Left ventricle myocardium inferior (tissue), 1 donor: Measurements from ENCODE around the gene ANO2. TPM values are rescaled to one million over a fixed set of nuclear protein-coding genes. Genes with fewer than 3 reads are reported as not detected.
"Not testable (repeated sequence)": the region's sequence is repeated elsewhere in the genome, so short reads cannot be mapped to it uniquely, and the experiment has no call there.

Experiments used
- DNase-seq: peaks from one replicate; pipeline ENCODE4 v3.0.0-alpha.2; 2020
- H3K27ac ChIP-seq: fragments of 200-600 bp; replicated peaks from 2 replicates; pipeline ENCODE4 v1.8.0; 2021
- H3K27me3 ChIP-seq: fragments of 200-600 bp; 2 replicates; pipeline ENCODE4 v1.8.0; 2021; ENCODE audit warnings: low read depth
- H3K36me3 ChIP-seq: fragments of 200-600 bp; 2 replicates; pipeline ENCODE4 v1.8.0; 2021
- H3K4me1 ChIP-seq: fragments of 200-600 bp; 2 replicates; pipeline ENCODE4 v1.8.0; 2021
- H3K4me3 ChIP-seq: fragments of 200-600 bp; 2 replicates; pipeline ENCODE4 v1.8.0; 2021; ENCODE audit warnings: mild to moderate bottlenecking, moderate library complexity
- H3K9me3 ChIP-seq: fragments of 200-600 bp; replicated peaks from 2 replicates; pipeline ENCODE4 v1.8.0; 2021
- intact Hi-C: fragments of 100-400 bp; cut with micrococcal nuclease; formaldehyde crosslinking; loops from one replicate; pipeline ENCODE4 v1.11.0; 2022
- total RNA-seq: library from RNA; stranded (reverse); fragmentation: NEBNext Ultra II Directional; extraction: Animal tissue kit (Norgen Biotek cat#: 25700); gene quantifications from one replicate; pipeline ENCODE4 v1.2.1, GENCODE V29; 2021
- TF ChIP-seq, protein P1 (sequence below): fragments of 200-600 bp; IDR thresholded peaks from 2 replicates; pipeline ENCODE4 v1.8.0; 2021; ENCODE audit warnings: antibody characterized with exemption, mild to moderate bottlenecking, borderline replicate concordance
- donor health status: DM: no; HTN: yes; CAD: no; lungs with severe emphysema.

Gene ANO2
- total RNA-seq, 1 donor from 2014 or later: 13.0 TPM

GRCh38 chr12:5827591-5827990 is 117.5 kb downstream of the ANO2 start:
- no peak for DNase-seq
- Histone ChIP-seq H3K4me3 (no peak overlapping the region), H3K9me3 (peaks cover 14% of the 10 kb centered on the region), H3K27ac (no peak overlapping the region), H3K4me1 (no peaks in the 10 kb centered on the region), H3K27me3 (peaks cover 36% of the 10 kb centered on the region), H3K36me3 (peaks cover 29% of the 10 kb centered on the region)
- TF ChIP-seq, protein P1, sequence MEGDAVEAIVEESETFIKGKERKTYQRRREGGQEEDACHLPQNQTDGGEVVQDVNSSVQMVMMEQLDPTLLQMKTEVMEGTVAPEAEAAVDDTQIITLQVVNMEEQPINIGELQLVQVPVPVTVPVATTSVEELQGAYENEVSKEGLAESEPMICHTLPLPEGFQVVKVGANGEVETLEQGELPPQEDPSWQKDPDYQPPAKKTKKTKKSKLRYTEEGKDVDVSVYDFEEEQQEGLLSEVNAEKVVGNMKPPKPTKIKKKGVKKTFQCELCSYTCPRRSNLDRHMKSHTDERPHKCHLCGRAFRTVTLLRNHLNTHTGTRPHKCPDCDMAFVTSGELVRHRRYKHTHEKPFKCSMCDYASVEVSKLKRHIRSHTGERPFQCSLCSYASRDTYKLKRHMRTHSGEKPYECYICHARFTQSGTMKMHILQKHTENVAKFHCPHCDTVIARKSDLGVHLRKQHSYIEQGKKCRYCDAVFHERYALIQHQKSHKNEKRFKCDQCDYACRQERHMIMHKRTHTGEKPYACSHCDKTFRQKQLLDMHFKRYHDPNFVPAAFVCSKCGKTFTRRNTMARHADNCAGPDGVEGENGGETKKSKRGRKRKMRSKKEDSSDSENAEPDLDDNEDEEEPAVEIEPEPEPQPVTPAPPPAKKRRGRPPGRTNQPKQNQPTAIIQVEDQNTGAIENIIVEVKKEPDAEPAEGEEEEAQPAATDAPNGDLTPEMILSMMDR: no peak
- intact Hi-C loops: no loop called here

DNA sequence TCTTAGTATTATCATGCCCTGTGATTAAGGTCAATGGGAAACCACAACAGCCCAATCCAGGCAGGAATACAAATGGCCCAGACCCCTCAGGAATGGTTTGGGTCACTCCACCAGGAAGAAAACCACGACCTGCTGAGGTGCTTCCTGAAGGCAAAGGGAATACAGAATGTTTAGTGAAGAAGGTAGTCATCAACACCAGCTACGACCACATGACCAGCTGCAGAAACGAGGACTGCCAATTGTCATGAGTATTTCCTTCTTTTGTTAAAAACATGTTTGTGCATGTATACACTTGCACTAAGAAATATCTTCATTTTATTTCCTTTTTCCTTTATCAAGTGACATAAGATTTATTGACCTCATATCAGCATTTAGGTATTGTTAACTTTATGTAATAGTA is 119.3 kb downstream of the ANO2 start:
- peaks cover 31% of the 10 kb centered on the region for H3K36me3 ChIP-seq

GRCh38 chr12:5818877-5819276 is 126.2 kb downstream of the ANO2 start:
- peaks cover 34% of the 10 kb centered on the region for H3K9me3 ChIP-seq
- peaks cover 13% of the 10 kb centered on the region for H3K36me3 ChIP-seq
- H3K27me3 ChIP-seq: peaks cover 10% of the 10 kb centered on the region
- DNase-seq, H3K4me1 ChIP-seq, intact Hi-C loops, H3K27ac ChIP-seq, H3K4me3 ChIP-seq: not testable (repeated sequence)

More for the DNA sequence above, 119.3 kb downstream of the ANO2 start:
- intact Hi-C loops, DNase-seq, H3K4me3 ChIP-seq, H3K27ac ChIP-seq, H3K4me1 ChIP-seq: not testable (repeated sequence)
- Histone ChIP-seq H3K9me3 (peaks cover 20% of the 10 kb centered on the region), H3K27me3 (peaks cover 36% of the 10 kb centered on the region)

DNA sequence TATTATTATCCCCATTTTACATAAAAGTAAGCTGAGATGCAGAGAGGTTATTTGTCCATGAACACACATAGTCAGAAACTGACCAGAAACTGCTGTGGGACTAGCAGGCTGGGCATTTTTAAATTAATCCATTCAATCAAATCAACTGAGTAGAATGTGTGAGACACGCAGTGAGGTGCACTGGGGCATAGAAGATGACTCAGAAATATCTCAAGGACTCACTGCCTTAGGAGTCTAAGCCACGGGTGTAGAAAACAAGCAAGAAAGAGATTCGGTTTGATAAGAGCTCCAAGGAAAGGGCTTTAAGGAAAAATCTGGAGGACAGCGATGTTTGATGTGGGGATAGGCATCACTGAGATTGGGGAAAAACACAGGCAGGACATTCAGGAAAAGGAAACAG is 127.8 kb downstream of the ANO2 start:
- Histone ChIP-seq H3K36me3 (peaks cover 13% of the 10 kb centered on the region), H3K4me3 (no peak overlapping the region), H3K4me1 (no peaks in the 10 kb centered on the region), H3K27me3 (peaks cover 10% of the 10 kb centered on the region), H3K27ac (no peak overlapping the region), H3K9me3 (peaks cover 23% of the 10 kb centered on the region)
- TF ChIP-seq, protein P1: no peak
- DNase-seq: no peak
- intact Hi-C loops: no loop called here

- no peaks in the 10 kb centered on the region for H3K9me3 ChIP-seq
- H3K36me3 ChIP-seq: peaks cover 4% of the 10 kb centered on the region
- peaks cover 48% of the 10 kb centered on the region for H3K27me3 ChIP-seq
- no peak overlapping the region for H3K4me3 ChIP-seq
- no peaks in the 10 kb centered on the region for H3K4me1 ChIP-seq
- DNase-seq: no peak
- TF ChIP-seq, protein P1: no peak
- no peak overlapping the region for H3K27ac ChIP-seq
- intact Hi-C loops: no loop called here
Observed at GRCh38 chr12:5809586-5809985, 135.5 kb downstream of the ANO2 start.

DNA sequence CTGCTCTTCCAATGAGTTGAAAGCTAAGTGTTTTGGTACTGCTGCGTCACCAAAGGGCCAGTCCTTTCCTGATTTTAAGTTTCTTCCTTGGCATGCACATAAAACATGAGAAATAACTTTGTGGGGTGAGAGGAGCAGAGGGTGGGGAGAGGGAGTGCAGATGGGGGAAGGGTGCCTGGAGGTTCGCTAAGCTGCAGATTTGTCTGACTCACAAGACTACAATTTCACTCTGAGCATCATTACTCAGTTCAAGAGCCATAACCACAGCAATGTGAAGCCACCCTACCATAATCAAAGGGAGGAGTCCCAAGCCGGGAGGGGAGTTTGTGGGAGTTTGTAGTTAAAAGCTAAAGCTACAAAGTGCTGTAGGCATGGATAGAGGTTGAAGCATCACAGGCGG is 136.1 kb downstream of the ANO2 start:
- Histone ChIP-seq H3K27me3 (peaks cover 48% of the 10 kb centered on the region), H3K36me3 (peaks cover 7% of the 10 kb centered on the region)

More for the DNA sequence above, 136.1 kb downstream of the ANO2 start:
- Histone ChIP-seq H3K4me3 (no peak overlapping the region), H3K27ac (no peak overlapping the region), H3K4me1 (no peaks in the 10 kb centered on the region), H3K9me3 (no peaks in the 10 kb centered on the region)
- DNase-seq: no peak
- TF ChIP-seq, protein P1: no peak
- intact Hi-C loops: no loop called here
